Activated CD4-positive, alpha-beta T cell treated with anti-CD3 and anti-CD28 coated beads, Interleukin-2, amount 50 U/mL, for 1 hour (primary cell): ENCODE data around the gene OR4D1.
A peak's percentile ranks its signal among the peaks of the same experiment; 100 is the strongest.

ENCODE experiments used
- DNase-seq: peaks from one replicate; pipeline ENCODE4 v3.0.0-alpha.2; 2020

OR4D1 gene

DNA sequence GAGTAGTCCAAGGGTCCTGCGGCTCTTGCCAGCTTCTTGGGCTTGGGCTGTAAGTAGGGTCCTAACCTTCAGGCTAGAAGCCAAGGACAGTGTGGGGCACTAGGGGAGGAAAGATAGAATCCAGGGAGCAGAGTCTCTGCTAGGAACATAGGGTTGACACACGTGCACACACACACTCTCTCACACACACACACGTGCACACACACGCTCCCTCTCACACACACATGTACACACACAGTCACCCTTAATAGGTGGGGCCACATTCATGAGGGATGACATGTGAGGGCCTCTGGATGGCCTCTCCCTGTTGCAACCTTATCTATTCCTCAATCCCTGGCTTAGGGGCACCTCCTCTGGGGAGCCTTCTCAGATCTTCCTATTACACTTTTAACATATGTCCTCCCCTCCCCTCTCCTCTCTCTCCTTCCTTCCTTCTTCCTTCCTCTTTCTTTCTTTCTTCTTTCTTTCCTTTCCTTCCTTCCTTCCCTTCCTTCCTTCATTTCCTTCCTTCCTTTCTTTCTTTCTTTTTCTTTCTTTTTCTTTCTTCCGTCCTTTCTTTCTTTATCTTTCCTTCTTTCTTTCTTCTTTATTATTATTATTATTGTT, 47.4 kb downstream of the OR4D1 start:
- no peak for DNase-seq

DNA sequence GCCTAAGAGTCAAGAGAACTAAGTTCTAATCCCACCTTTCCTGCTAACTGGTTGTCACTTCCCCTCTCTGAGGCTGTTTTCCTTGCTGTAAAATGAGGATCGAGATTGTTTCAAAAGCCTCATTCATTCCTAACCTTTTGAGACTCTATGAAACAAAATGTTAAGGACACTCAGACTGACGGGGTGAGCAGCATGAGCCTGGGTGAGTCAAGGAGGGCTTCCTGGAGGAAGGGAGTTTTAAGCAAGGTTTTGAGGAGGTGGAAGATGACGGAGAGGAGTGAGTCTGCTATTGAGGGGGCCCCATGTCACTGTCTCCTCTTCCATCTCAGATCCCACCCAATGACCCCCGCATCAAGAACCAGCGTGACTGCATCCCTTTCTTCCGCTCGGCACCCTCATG, 48.4 kb downstream of the OR4D1 start:
- DNase-seq = no peak

DNA sequence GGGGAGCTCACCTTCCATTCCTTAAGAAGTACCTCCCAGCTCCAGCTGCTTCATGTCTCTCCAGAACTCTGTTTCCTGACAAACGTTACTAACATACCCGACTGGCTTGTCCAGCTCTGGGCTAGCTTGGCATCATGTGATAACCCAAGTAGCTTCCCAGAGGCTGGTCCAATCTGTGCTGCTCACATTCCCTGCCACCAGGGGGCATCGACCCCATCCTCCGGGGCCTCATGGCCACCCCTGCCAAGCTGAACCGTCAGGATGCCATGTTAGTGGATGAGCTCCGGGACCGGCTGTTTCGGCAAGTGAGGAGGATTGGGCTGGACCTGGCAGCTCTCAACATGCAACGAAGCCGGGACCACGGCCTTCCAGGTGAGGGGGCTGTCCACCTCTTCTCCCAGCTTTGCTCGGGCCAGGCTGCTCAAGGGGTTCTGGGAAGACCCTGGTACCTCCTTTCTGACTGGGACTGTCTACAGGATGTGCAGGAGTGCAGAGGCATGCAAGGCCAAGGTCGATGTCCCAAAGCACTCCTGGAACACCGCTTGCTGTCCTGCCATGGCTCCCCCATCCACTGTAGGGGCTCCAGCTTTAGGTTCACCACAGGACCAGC, 51.9 kb downstream of the OR4D1 start:
- DNase-seq = peak; percentile 54

DNA sequence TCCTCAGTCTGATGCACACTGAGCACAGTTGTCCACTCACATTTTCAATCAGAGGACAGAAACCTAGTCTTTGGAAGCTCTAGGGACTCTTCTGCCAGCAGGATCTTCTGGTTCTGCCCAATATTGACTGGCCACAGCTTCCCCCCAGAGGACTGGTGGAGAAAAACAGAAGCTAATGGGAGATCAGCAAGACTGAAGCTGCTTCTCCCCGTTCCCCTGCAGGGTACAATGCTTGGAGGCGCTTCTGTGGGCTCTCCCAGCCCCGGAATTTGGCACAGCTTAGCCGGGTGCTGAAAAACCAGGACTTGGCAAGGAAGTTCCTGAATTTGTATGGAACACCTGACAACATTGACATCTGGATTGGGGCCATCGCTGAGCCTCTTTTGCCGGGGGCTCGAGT, 54.7 kb downstream of the OR4D1 start:
- no peak for DNase-seq

DNA sequence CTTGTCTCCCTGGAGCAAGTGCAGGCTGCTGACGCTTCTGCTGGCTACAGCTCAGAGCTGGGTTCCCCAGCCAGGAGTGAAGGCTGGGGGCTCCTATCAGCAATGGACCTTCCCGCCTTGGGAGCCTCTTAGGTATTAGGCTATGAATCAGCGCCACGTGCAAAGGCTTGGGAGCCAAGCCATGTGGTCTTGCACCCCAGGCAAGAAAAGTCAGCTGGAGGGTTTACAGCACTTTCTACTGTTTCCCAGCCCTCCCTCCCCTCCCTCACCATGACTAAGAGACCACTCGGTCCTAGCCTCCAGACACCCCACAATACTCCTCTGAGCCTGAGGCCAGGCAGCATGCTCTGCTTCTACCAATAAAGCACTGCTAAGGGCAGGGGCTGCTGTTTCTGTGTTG, 56.6 kb downstream of the OR4D1 start:
- no peak for DNase-seq

DNA sequence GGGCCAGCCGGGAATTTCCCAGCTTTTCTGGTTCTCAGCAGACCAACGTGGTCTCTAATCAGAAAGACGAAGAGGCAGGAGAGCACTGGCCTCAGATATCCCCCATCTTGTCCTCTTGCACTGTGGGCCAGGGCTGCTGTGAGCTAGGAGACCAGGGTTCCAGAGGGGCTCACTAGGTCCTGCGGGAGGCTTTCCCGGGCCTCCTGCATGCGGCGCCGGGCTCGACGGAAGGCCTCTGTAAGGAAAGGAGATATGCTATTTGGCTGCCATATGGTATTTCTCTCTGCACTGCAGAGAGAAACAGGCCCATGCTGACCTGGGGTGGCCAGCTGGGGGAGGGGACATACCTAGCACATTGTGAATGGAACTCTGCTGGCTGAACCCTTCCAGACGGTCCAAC, 57.8 kb downstream of the OR4D1 start:
- no peak for DNase-seq

DNA sequence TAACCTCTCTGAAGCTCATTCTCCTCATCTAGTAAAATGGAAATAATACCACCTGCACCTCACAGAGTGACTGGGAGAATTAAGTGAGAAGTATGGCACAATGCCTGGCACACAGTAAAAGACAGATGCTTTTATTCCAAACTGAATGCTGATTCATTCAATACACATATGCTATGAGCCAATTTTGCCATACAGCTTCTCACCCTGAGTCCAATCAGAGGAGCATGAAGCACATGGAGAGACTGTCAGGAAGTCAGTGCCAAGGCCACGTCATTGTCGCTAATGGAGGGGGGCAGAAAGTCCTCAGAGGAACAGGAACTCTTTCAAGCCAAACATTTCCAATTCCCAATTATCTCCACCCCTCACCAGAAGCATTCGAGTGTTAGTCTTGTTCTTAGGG, 59.3 kb downstream of the OR4D1 start:
- no peak for DNase-seq

DNA sequence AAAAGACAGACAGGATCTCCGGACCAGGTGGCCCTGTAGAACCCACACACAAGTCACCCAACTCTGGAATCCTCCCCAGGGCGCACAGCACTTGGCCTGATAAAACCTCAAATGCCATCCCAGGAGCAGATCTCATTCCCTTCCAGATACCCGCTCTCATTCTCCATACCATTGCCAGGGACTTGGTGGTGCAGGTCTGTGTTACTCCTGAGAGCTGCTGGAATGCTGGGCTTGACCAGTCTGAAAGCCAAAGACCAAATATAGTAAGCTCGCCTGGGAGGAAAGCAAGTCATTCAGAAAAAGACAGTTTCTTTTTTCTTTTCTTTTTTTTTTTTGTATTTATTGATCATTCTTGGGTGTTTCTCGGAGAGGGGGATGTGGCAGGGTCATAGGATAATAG, 60.2 kb downstream of the OR4D1 start:
- no peak for DNase-seq
